Spleen (tissue), 11 donors: ENCODE data around the gene GABRG3. TPM values are rescaled to one million over a fixed set of nuclear protein-coding genes. Genes with fewer than 3 reads are reported as not detected.

ENCODE experiments used
- DNase-seq: peaks from one replicate; pipeline ENCODE4 v3.0.0-alpha.2; 2020
- H3K27ac ChIP-seq, 8 donors: fragments of 200-600 bp; sonication (generic) in 7 of 8; 1 replicate in 4 of 8; 2 replicates in 4 of 8; pipeline versions ENCODE4 v1.5.0 to v1.8.0; 2016 to 2021; ENCODE audit warnings: inconsistent platforms in 4 of 8, mild to moderate bottlenecking in 4 of 8, moderate library complexity in 1 of 8
- H3K27me3 ChIP-seq, 7 donors: fragments of 200-600 bp; sonication (generic) in 6 of 7; replicated peaks in 1 of 7; 1 replicate in 4 of 7; 2 replicates in 3 of 7; pipeline versions ENCODE4 v1.5.0 to v1.8.0; 2016 to 2021; ENCODE audit warnings: inconsistent platforms in 3 of 7, mild to moderate bottlenecking in 1 of 7
- H3K36me3 ChIP-seq, 6 donors: fragments of 200-600 bp; sonication (generic) in 5 of 6; 1 replicate in 4 of 6; 2 replicates in 2 of 6; pipeline versions ENCODE4 v1.5.0 to v1.8.0; 2016 to 2021; ENCODE audit warnings: inconsistent platforms in 2 of 6
- H3K4me1 ChIP-seq, 6 donors: fragments of 200-600 bp; sonication (generic) in 5 of 6; 1 replicate in 3 of 6; 2 replicates in 3 of 6; pipeline versions ENCODE4 v1.5.0 to v1.8.0; 2016 to 2021; ENCODE audit warnings: inconsistent platforms in 3 of 6
- H3K4me3 ChIP-seq, 8 donors: fragments of 200-600 bp; sonication (generic) in 7 of 8; 1 replicate in 4 of 8; 2 replicates in 4 of 8; pipeline versions ENCODE4 v1.5.0 to v1.8.0; 2016 to 2021; ENCODE audit warnings: inconsistent platforms in 4 of 8, mild to moderate bottlenecking in 4 of 8, moderate library complexity in 2 of 8
- H3K9me3 ChIP-seq, 8 donors: fragments of 200-600 bp; sonication (generic) in 7 of 8; 1 replicate in 4 of 8; 2 replicates in 4 of 8; pipeline versions ENCODE4 v1.5.0 to v1.8.0; 2016 to 2021; ENCODE audit warnings: inconsistent platforms in 4 of 8
- CTCF ChIP-seq, 11 experiments: fragments of 200-600 bp in 7 of 11; fragments of 450-650 bp in 4 of 11; sonication (generic) in 4 of 11; IDR thresholded peaks in 8 of 11; conservative IDR thresholded peaks in 3 of 11; 1 replicate in 7 of 11; 2 replicates in 4 of 11; pipeline versions ENCODE4 v1.4.0 to v1.8.0; 2016 to 2021; ENCODE audit warnings: antibody characterized with exemption in 11 of 11, inconsistent platforms in 4 of 11, mild to moderate bottlenecking in 1 of 11
- POLR2A ChIP-seq, 3 donors: fragments of 450-650 bp; IDR thresholded peaks; one replicate each; pipeline ENCODE4 v1.5.1; 2017; ENCODE audit warnings: antibody characterized with exemption in 3 of 3, mild to moderate bottlenecking in 1 of 3
- POLR2AphosphoS5 ChIP-seq, 3 donors: sonication (generic); formaldehyde crosslinking; IDR thresholded peaks; one replicate each; pipeline ENCODE4 v1.5.1; 2017; ENCODE audit warnings: antibody characterized with exemption in 3 of 3
- WGBS, 5 donors: extraction: QIAGEN DNeasy Blood & Tissue Kit in 3 of 5; methylation state at CpG; one replicate each; pipeline versions ENCODE4 v1.1.5 to v1.1.7; 2013 to 2018; 5-methylcytosine and 5-hydroxymethylcytosine counted together
- intact Hi-C: fragments of 100-400 bp; cut with DNase I; formaldehyde crosslinking; loops from one replicate; pipeline ENCODE4 v1.15.0; 2023; ENCODE audit warnings: low total_unique reads
- polyA plus RNA-seq, 3 donors: library from polyadenylated mRNA; stranded (reverse); fragments of 200-250 nt; gene quantifications; one replicate each; pipeline ENCODE4 v1.2.1, GENCODE V29; 2013
- total RNA-seq, 7 donors: library from RNA; depleted of rRNA in 3 of 7; stranded (reverse); fragments of >200 nt in 3 of 7; fragmentation: NEBNext Ultra II Directional in 4 of 7; extraction: Animal tissue kit (Norgen Biotek cat#: 25700) in 4 of 7; gene quantifications; one replicate each; pipeline versions ENCODE4 v1.1.0 to v1.2.1, GENCODE V29; 2016 to 2021
- donor health status: healthy with polysubstance abuse.
- donor health status: DM: no; HTN: no; CAD: no; lungs with moderate emphysema.
- donor health status: DM: no; HTN: no; CAD: no.
- donor health status: Bipolar disorder and iron deficiency.
- donor health status: healthy.
- donor health status: DM: no; HTN: no; CAD: no.
- donor health status: DM: yes; HTN: yes; CAD: no.

The GABRG3 gene
- total and polyA plus RNA-seq, 10 donors: 0.14 to 19.6 (median 1.6) TPM

GRCh38 chr15:27398631-27399161, 427.7 kb downstream of the GABRG3 start:
- 74 to 83% (median 79%) methylated on average over 8 of the region's 8 CpGs for WGBS, 5 donors

GRCh38 chr15:27399241-27399640, 428.3 kb downstream of the GABRG3 start:
- TF ChIP-seq CTCF (IDR thresholded peaks at IDR 0.05 in 8 of 11, conservative IDR thresholded peaks at IDR 0.05 in 3 of 11) (no peak), POLR2AphosphoS5 (IDR thresholded peaks at IDR 0.05) (no peak), POLR2A (IDR thresholded peaks at IDR 0.05) (no peak)
- Histone ChIP-seq H3K4me1 (no peaks in the 10 kb centered on the region), H3K27me3 (no peaks in the 10 kb centered on the region), H3K27ac (no peak overlapping the region), H3K36me3 (no peaks in the 10 kb centered on the region), H3K4me3 (no peak overlapping the region), H3K9me3 (peaks cover 0 to 26% (median 10%) of the 10 kb centered on the region in 8 donors)
- 62 to 76% (median 68%) methylated on average over 6 of the region's 6 CpGs for whole genome bisulfite sequencing, 5 donors
- no peak for DNase-seq
- intact Hi-C loops: no loop called here

More at GRCh38 chr15:27398631-27399161, 427.7 kb downstream of the GABRG3 start:
- Histone ChIP-seq H3K4me1 (no peaks in the 10 kb centered on the region), H3K27ac (no peak overlapping the region), H3K4me3 (no peak overlapping the region), H3K9me3 (peaks cover 0 to 24% (median 13%) of the 10 kb centered on the region in 8 donors), H3K27me3 (no peaks in the 10 kb centered on the region), H3K36me3 (no peaks in the 10 kb centered on the region)
- no peak for TF ChIP-seq POLR2AphosphoS5 (IDR thresholded peaks at IDR 0.05)
- no peak for TF ChIP-seq POLR2A (IDR thresholded peaks at IDR 0.05)
- TF ChIP-seq CTCF (IDR thresholded peaks at IDR 0.05 in 8 of 11, conservative IDR thresholded peaks at IDR 0.05 in 3 of 11): no peak
- DNase-seq: no peak
- intact Hi-C loops: no loop called here

- no peaks in the 10 kb centered on the region for H3K36me3 ChIP-seq
- intact Hi-C loops: no loop called here
- 79 to 89% (median 87%) methylated on average over 5 of the region's 5 CpGs for WGBS, 5 donors
- no peaks in the 10 kb centered on the region for H3K27me3 ChIP-seq
- TF ChIP-seq CTCF (IDR thresholded peaks at IDR 0.05 in 8 of 11, conservative IDR thresholded peaks at IDR 0.05 in 3 of 11) (no peak), POLR2AphosphoS5 (IDR thresholded peaks at IDR 0.05) (no peak), POLR2A (IDR thresholded peaks at IDR 0.05) (no peak)
- DNase-seq: no peak
- peaks cover 0 to 26% (median 1%) of the 10 kb centered on the region in 8 donors for H3K9me3 ChIP-seq
- no peaks in the 10 kb centered on the region for H3K4me1 ChIP-seq
- no peak overlapping the region for H3K27ac ChIP-seq
- no peak overlapping the region for H3K4me3 ChIP-seq
These were observed 430.5 kb downstream of the GABRG3 start for GRCh38 chr15:27401471-27401870.

GRCh38 chr15:27408428-27408827, 437.4 kb downstream of the GABRG3 start:
- Histone ChIP-seq H3K27me3 (no peaks in the 10 kb centered on the region), H3K4me3 (no peak overlapping the region), H3K4me1 (no peaks in the 10 kb centered on the region), H3K36me3 (no peaks in the 10 kb centered on the region), H3K9me3 (peaks cover 0 to 27% (median 0%) of the 10 kb centered on the region in 8 donors), H3K27ac (no peak overlapping the region)
- intact Hi-C loops: no loop called here
- no peak for DNase-seq
- WGBS, 5 donors: 76 to 82% (median 76%) methylated on average over 5 of the region's 5 CpGs
- TF ChIP-seq POLR2AphosphoS5 (IDR thresholded peaks at IDR 0.05) (no peak), POLR2A (IDR thresholded peaks at IDR 0.05) (no peak), CTCF (IDR thresholded peaks at IDR 0.05 in 8 of 11, conservative IDR thresholded peaks at IDR 0.05 in 3 of 11) (no peak)
